IPS-18a (cell line): ENCODE data around the gene GMDS.

Experiments
- H3K27ac ChIP-seq: one replicate; pipeline ENCODE4 v1.5.1; 2013; ENCODE audit warnings: low read length
- H3K27me3 ChIP-seq: one replicate; pipeline ENCODE4 v1.6.1; 2013; ENCODE audit warnings: mild to moderate bottlenecking, low read length; ENCODE audit not compliant: control insufficient read depth, insufficient read depth
- H3K36me3 ChIP-seq: one replicate; pipeline ENCODE4 v1.6.1; 2013; ENCODE audit warnings: low read depth, low read length; ENCODE audit not compliant: control insufficient read depth
- H3K4me1 ChIP-seq: one replicate; pipeline ENCODE4 v1.6.1; 2013; ENCODE audit warnings: low read depth, low read length; ENCODE audit not compliant: control insufficient read depth
- H3K4me3 ChIP-seq: one replicate; pipeline ENCODE4 v1.5.1; 2013; ENCODE audit warnings: low read length
- H3K9ac ChIP-seq: one replicate; pipeline ENCODE4 v1.6.1; 2013; ENCODE audit warnings: mild to moderate bottlenecking, low read length, moderate library complexity
- H3K9me3 ChIP-seq: one replicate; pipeline ENCODE4 v1.6.1; 2013; ENCODE audit warnings: low read depth, low read length; ENCODE audit not compliant: control insufficient read depth

Gene GMDS

DNA sequence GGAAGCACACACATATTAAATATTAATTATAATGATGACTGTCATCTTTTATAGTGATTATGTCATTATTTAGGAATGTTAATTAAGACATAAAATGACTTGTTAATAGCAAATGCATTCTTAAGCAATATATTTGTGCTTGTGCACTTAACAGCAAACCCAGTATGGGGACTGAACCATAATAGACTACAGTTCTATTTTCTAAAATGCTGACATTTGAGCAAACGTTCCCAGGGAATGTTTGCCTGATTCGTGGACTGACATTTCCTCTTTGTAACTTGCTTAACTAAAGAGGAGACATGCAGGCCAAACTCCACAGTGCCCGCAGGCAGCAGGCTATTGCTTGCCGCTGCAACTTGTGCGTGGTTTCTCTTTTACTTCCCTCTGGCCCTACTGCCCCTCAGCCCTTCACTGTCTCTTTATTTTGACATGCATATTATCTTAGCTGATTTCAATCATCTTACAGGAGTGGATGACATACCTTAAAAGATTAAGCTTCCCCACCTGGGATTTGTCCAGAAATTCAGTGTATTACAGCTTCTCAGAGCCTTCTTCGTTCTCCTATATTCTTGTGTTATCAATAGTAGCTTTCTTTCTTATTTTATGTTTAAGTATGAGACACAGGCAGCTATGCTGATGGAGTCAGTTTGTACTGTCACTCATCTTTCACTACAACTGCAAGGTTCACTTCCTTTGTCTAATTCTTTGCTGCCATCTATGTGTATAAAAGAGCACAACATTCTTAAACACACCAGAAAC is 141.5 kb downstream of the GMDS start:
- H3K4me1 ChIP-seq = peaks cover 3% of the 10 kb centered on the region
- H3K27ac ChIP-seq = no peak overlapping the region
- no peak overlapping the region for H3K4me3 ChIP-seq
- no peaks in the 10 kb centered on the region for H3K9me3 ChIP-seq
- no peak overlapping the region for H3K9ac ChIP-seq
- H3K27me3 ChIP-seq = no peaks in the 10 kb centered on the region
- H3K36me3 ChIP-seq = no peaks in the 10 kb centered on the region

DNA sequence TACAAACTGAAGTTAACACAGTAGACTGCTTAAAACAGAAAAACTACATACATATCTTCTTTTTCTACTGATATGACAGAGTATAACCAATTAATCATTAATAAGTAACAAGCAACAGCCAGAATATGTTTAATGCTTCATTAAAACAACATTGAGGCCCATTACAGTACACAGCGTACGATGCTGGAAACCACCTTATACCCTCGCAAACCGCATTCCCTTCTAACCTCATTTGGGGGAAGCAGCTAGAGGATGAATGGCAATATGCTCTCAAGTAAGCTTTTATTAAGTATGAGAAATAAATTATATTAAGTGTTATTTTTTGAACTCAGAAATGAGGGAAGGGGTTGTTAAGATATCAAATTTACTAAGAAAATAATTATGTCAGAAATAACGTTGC is 142.4 kb downstream of the GMDS start:
- no peak overlapping the region for H3K27ac ChIP-seq
- H3K9ac ChIP-seq = no peak overlapping the region
- H3K9me3 ChIP-seq = no peaks in the 10 kb centered on the region
- H3K27me3 ChIP-seq = no peaks in the 10 kb centered on the region
- H3K4me3 ChIP-seq = no peak overlapping the region
- H3K4me1 ChIP-seq = peaks cover 4% of the 10 kb centered on the region
- no peaks in the 10 kb centered on the region for H3K36me3 ChIP-seq

DNA sequence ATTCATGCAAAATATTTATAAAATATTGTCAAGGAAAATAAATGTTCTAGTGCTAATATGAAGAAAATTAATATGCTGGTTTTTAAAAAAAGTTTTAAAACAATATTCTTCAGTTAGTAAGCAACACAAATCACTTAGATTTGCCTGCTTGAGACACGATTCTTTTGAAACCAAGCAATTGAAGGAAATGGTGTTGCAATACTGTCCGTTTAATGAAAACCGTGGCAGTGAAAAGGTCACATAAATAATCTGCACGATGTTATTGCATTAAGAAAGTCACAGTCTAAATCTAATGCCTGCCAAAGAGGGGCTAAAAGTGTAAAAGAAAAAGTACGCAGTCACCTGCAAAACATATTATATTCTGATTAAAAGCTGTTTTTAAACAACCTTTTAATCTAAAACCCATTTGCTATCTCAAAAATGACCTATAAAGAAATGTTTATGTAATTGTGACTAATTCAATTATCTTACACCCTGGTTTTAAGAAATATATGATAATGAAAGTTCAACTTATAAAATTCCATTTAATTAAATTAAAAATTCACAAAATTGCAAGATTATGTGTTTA is 143.0 kb downstream of the GMDS start:
- no peaks in the 10 kb centered on the region for H3K27me3 ChIP-seq
- H3K9me3 ChIP-seq = no peaks in the 10 kb centered on the region
- H3K4me3 ChIP-seq = no peak overlapping the region
- peaks cover 4% of the 10 kb centered on the region for H3K4me1 ChIP-seq
- H3K36me3 ChIP-seq = no peaks in the 10 kb centered on the region
- no peak overlapping the region for H3K9ac ChIP-seq
- no peak overlapping the region for H3K27ac ChIP-seq

DNA sequence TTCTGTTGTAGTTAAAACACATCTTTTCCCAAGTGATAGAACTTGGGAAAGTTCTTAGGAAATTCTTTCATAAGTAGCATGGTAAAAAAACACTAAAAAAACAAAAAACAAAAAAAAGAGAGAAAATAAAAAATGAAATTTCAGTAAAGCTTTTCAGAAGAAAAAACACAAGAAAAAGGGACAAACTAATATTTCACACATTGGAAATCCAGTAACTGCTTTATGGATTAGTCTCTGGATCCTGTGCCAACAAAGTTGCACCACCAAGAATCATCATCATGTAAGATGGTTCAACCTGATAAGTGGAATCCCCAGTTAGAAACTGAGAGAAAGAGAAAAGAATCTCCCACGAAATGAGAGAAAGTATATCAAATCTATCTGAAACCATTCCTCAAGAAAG is 144.2 kb downstream of the GMDS start:
- Histone ChIP-seq H3K4me1 (peaks cover 4% of the 10 kb centered on the region), H3K9ac (no peak overlapping the region), H3K36me3 (no peaks in the 10 kb centered on the region), H3K4me3 (no peak overlapping the region), H3K27me3 (no peaks in the 10 kb centered on the region), H3K27ac (no peak overlapping the region), H3K9me3 (no peaks in the 10 kb centered on the region)

DNA sequence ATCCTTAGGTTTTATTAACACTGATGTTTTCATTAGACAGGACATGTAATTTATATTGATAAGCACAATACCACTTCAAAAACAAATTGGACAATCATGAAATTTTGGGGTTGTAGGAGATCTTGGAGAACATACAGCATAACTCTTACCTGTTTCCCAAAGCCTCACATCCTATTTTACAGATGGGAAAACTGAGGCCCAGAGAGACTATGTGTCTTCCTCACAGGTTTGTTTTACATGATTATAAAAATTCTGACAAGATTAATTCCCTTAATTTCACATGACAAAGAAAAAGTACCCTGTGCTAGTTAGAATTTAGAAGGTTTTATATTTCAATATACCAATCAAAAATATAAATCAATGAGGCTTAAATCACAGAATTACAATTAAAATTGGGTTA is 145.5 kb downstream of the GMDS start:
- no peak overlapping the region for H3K9ac ChIP-seq
- H3K4me3 ChIP-seq = no peak overlapping the region
- no peaks in the 10 kb centered on the region for H3K36me3 ChIP-seq
- no peaks in the 10 kb centered on the region for H3K27me3 ChIP-seq
- no peaks in the 10 kb centered on the region for H3K9me3 ChIP-seq
- no peak overlapping the region for H3K27ac ChIP-seq
- H3K4me1 ChIP-seq = peaks cover 4% of the 10 kb centered on the region

GRCh38 chr6:2097464-2097863 is 147.9 kb downstream of the GMDS start:
- no peaks in the 10 kb centered on the region for H3K27me3 ChIP-seq
- H3K9ac ChIP-seq = no peak overlapping the region
- H3K27ac ChIP-seq = no peak overlapping the region
- peaks cover 4% of the 10 kb centered on the region for H3K4me1 ChIP-seq
- no peaks in the 10 kb centered on the region for H3K9me3 ChIP-seq
- no peaks in the 10 kb centered on the region for H3K36me3 ChIP-seq
- no peak overlapping the region for H3K4me3 ChIP-seq

- no peaks in the 10 kb centered on the region for H3K36me3 ChIP-seq
- no peak overlapping the region for H3K27ac ChIP-seq
- no peak overlapping the region for H3K9ac ChIP-seq
- H3K27me3 ChIP-seq = no peaks in the 10 kb centered on the region
- H3K4me3 ChIP-seq = no peak overlapping the region
- H3K4me1 ChIP-seq = peaks cover 4% of the 10 kb centered on the region
- H3K9me3 ChIP-seq = no peaks in the 10 kb centered on the region
Measured at GRCh38 chr6:2094642-2095041, 150.8 kb downstream of the GMDS start.

- Histone ChIP-seq H3K27ac (no peak overlapping the region), H3K36me3 (no peaks in the 10 kb centered on the region), H3K9ac (no peak overlapping the region), H3K4me1 (no peaks in the 10 kb centered on the region), H3K27me3 (no peaks in the 10 kb centered on the region), H3K4me3 (no peak overlapping the region), H3K9me3 (no peaks in the 10 kb centered on the region)
Measured at GRCh38 chr6:2086326-2086965, 159.0 kb downstream of the GMDS start.

DNA sequence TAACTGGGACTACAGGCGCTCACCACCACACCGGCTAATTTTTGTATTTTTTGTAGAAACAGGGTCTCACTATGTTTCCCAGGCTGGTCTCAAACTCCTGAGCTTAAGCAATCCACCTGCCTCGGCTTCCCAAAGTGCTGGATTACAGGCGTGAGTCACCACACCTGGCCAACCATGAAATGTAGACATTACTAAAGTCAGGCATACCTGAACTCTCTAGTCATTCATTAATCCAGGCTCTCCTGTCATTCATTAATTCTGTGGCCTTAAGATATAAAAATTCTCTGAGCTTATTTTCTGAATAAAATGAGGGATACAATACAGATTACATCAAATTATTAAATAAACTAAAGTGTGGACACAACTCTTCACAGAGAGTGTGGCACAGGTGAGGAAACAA is 159.7 kb downstream of the GMDS start:
- H3K4me3 ChIP-seq = no peak overlapping the region

GRCh38 chr6:2081155-2082138 is 164.0 kb downstream of the GMDS start:
- Histone ChIP-seq H3K36me3 (no peaks in the 10 kb centered on the region), H3K4me1 (no peaks in the 10 kb centered on the region), H3K9me3 (no peaks in the 10 kb centered on the region), H3K4me3 (no peak overlapping the region), H3K27me3 (no peaks in the 10 kb centered on the region), H3K9ac (no peak overlapping the region), H3K27ac (no peak overlapping the region)

More for the DNA sequence above, 159.7 kb downstream of the GMDS start:
- no peaks in the 10 kb centered on the region for H3K27me3 ChIP-seq
- H3K9me3 ChIP-seq = no peaks in the 10 kb centered on the region
- H3K36me3 ChIP-seq = no peaks in the 10 kb centered on the region
- no peak overlapping the region for H3K9ac ChIP-seq
- no peak overlapping the region for H3K27ac ChIP-seq
- H3K4me1 ChIP-seq = no peaks in the 10 kb centered on the region

GRCh38 chr6:2078888-2079287 is 166.5 kb downstream of the GMDS start:
- Histone ChIP-seq H3K27ac (no peak overlapping the region), H3K4me3 (no peak overlapping the region), H3K9ac (no peak overlapping the region), H3K36me3 (no peaks in the 10 kb centered on the region), H3K27me3 (no peaks in the 10 kb centered on the region), H3K4me1 (no peaks in the 10 kb centered on the region), H3K9me3 (no peaks in the 10 kb centered on the region)
